Measurements from ENCODE around the gene CHL1.
A peak's percentile ranks its signal among the peaks of the same experiment; 100 is the strongest.

Gene CHL1

DNA sequence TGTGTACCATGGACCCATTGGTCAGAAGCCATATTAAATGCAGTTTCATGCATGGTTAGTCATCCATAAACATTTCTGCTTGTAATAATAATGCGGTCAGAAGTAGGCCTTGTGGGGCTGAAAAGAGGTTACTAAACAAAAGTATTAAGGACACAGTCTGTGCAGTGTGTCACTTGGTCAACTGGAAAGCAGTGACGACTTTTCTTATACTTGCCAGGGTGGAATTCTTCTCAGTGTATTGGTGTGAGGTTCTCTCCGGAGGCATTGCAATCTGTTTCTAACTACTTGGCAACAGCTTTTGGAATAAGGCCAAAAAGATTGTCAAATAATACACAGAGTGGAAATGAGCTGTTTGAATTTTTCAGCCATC is 46.8 kb downstream of the CHL1 start:
- H3K9ac ChIP-seq (ENCODE audit: low read length) = no peak overlapping the region
- peaks cover 34% of the 10 kb centered on the region for H3K4me1 ChIP-seq (ENCODE audit: insufficient read depth, low read length, severe bottlenecking)
- H3K9me2 ChIP-seq (ENCODE audit: low read depth, low read length) = no peaks in the 10 kb centered on the region
- H3F3A ChIP-seq (ENCODE audit: insufficient read depth, low read length) = no peaks in the 10 kb centered on the region
- H3K36me3 ChIP-seq (ENCODE audit: insufficient read depth, low read length) = peaks cover 17% of the 10 kb centered on the region
- H3K9me3 ChIP-seq (ENCODE audit: low read length) = no peaks in the 10 kb centered on the region
- peak overlapping the region; percentile 77 for H3K27ac ChIP-seq (ENCODE audit: low read depth, low read length, poor library complexity, severe bottlenecking)
- no peaks in the 10 kb centered on the region for H3K79me2 ChIP-seq (ENCODE audit: insufficient read depth, low read length)
- TF ChIP-seq, protein P1, sequence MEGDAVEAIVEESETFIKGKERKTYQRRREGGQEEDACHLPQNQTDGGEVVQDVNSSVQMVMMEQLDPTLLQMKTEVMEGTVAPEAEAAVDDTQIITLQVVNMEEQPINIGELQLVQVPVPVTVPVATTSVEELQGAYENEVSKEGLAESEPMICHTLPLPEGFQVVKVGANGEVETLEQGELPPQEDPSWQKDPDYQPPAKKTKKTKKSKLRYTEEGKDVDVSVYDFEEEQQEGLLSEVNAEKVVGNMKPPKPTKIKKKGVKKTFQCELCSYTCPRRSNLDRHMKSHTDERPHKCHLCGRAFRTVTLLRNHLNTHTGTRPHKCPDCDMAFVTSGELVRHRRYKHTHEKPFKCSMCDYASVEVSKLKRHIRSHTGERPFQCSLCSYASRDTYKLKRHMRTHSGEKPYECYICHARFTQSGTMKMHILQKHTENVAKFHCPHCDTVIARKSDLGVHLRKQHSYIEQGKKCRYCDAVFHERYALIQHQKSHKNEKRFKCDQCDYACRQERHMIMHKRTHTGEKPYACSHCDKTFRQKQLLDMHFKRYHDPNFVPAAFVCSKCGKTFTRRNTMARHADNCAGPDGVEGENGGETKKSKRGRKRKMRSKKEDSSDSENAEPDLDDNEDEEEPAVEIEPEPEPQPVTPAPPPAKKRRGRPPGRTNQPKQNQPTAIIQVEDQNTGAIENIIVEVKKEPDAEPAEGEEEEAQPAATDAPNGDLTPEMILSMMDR (IDR thresholded peaks at IDR 0.05; ENCODE audit: low read length) = no peak
- TF ChIP-seq EZH2 (IDR thresholded peaks at IDR 0.05; ENCODE audit: borderline replicate concordance, low read length) = no peak
- H3K4me3 ChIP-seq (ENCODE audit: low read depth, low read length, poor library complexity, severe bottlenecking) = no peak overlapping the region
- peak overlapping the region; percentile 38; the same call in 1 of the 2 replicates for H3K4me2 ChIP-seq (ENCODE audit: low read length)
- no peak overlapping the region for H2AFZ ChIP-seq (ENCODE audit: low read length)
- H4K20me1 ChIP-seq (ENCODE audit: insufficient read depth, low read length) = no peaks in the 10 kb centered on the region
- no peaks in the 10 kb centered on the region for H3K27me3 ChIP-seq (ENCODE audit: insufficient read depth, low read length)

DNA sequence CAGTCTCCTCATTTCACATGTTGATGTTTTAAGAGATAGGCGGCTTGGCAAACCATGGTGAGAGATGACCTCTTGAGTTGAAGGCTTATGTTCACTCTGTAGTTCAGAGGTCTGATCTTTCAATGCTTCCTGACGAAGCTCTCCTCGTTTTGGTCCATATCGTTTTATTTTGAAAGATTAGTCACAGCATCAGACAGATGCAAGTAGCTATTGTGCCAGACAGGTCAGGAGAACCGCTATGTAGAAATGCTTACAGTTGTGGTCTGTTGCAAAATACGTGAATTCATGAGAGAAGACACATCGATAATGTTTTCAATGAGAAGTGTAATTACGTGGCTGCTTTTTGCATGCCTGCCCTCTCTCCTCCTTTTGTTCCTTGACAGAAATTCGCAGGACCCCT is 47.5 kb downstream of the CHL1 start:
- Histone ChIP-seq H3K9me2 (ENCODE audit: low read depth, low read length) (no peaks in the 10 kb centered on the region), H3K4me3 (ENCODE audit: low read depth, low read length, poor library complexity, severe bottlenecking) (no peak overlapping the region), H3K4me1 (ENCODE audit: insufficient read depth, low read length, severe bottlenecking) (peaks cover 41% of the 10 kb centered on the region), H4K20me1 (ENCODE audit: insufficient read depth, low read length) (no peaks in the 10 kb centered on the region), H3K27me3 (ENCODE audit: insufficient read depth, low read length) (no peaks in the 10 kb centered on the region), H3K79me2 (ENCODE audit: insufficient read depth, low read length) (no peaks in the 10 kb centered on the region), H3K4me2 (ENCODE audit: low read length) (no peak overlapping the region), H3K9ac (ENCODE audit: low read length) (no peak overlapping the region), H3K9me3 (ENCODE audit: low read length) (no peaks in the 10 kb centered on the region), H2AFZ (ENCODE audit: low read length) (no peak overlapping the region), H3K36me3 (ENCODE audit: insufficient read depth, low read length) (peaks cover 17% of the 10 kb centered on the region), H3F3A (ENCODE audit: insufficient read depth, low read length) (no peaks in the 10 kb centered on the region), H3K27ac (ENCODE audit: low read depth, low read length, poor library complexity, severe bottlenecking) (peak overlapping the region; percentile 77)
- no peak for TF ChIP-seq EZH2 (IDR thresholded peaks at IDR 0.05; ENCODE audit: borderline replicate concordance, low read length)
- TF ChIP-seq, protein P1 (IDR thresholded peaks at IDR 0.05; ENCODE audit: low read length) = no peak

- Histone ChIP-seq H3K27ac (ENCODE audit: low read depth, low read length, poor library complexity, severe bottlenecking) (no peak overlapping the region), H3K4me3 (ENCODE audit: low read depth, low read length, poor library complexity, severe bottlenecking) (no peak overlapping the region), H3K27me3 (ENCODE audit: insufficient read depth, low read length) (no peaks in the 10 kb centered on the region), H4K20me1 (ENCODE audit: insufficient read depth, low read length) (no peaks in the 10 kb centered on the region), H3K36me3 (ENCODE audit: insufficient read depth, low read length) (peaks cover 17% of the 10 kb centered on the region), H3K4me1 (ENCODE audit: insufficient read depth, low read length, severe bottlenecking) (peaks cover 51% of the 10 kb centered on the region), H3K79me2 (ENCODE audit: insufficient read depth, low read length) (no peaks in the 10 kb centered on the region), H3K9me2 (ENCODE audit: low read depth, low read length) (no peaks in the 10 kb centered on the region), H3F3A (ENCODE audit: insufficient read depth, low read length) (no peaks in the 10 kb centered on the region), H3K9ac (ENCODE audit: low read length) (no peak overlapping the region), H3K9me3 (ENCODE audit: low read length) (no peaks in the 10 kb centered on the region), H2AFZ (ENCODE audit: low read length) (no peak overlapping the region), H3K4me2 (ENCODE audit: low read length) (no peak overlapping the region)
- TF ChIP-seq EZH2 (IDR thresholded peaks at IDR 0.05; ENCODE audit: borderline replicate concordance, low read length) = no peak
- TF ChIP-seq, protein P1 (IDR thresholded peaks at IDR 0.05; ENCODE audit: low read length) = no peak
These were observed 51.4 kb downstream of the CHL1 start for GRCh38 chr3:247916-248315.
